CD14-positive monocyte (primary cell): ENCODE data around the gene GJC1. TPM values are rescaled to one million over a fixed set of nuclear protein-coding genes. Genes with fewer than 3 reads are reported as not detected.
A peak's percentile ranks its signal among the peaks of the same experiment; 100 is the strongest.

Experiments
- DNase-seq, 3 donors: peaks; one replicate each; pipeline ENCODE4 v3.0.0-alpha.2; 2011 to 2022
- H2AFZ ChIP-seq: 2 replicates; pipeline ENCODE4 v1.6.0; 2012; ENCODE audit warnings: mild to moderate bottlenecking, low read depth, low read length, inconsistent platforms; ENCODE audit not compliant: insufficient read depth, poor library complexity, severe bottlenecking
- H3K27ac ChIP-seq, 2 donors: 1 replicate in 1 of 2; 2 replicates in 1 of 2; pipeline ENCODE4 v1.5.1; 2012 to 2013; ENCODE audit warnings: low read length in 2 of 2, control low read depth in 1 of 2, inconsistent platforms in 1 of 2, low read depth in 1 of 2, mild to moderate bottlenecking in 1 of 2
- H3K27me3 ChIP-seq, 2 donors: one replicate each; pipeline versions ENCODE4 v1.6.0 to v1.6.1; 2011 to 2013; ENCODE audit warnings: low read length in 2 of 2; ENCODE audit not compliant: control insufficient read depth in 2 of 2, insufficient read depth in 2 of 2
- H3K36me3 ChIP-seq, 2 donors: replicated peaks in 1 of 2; 1 replicate in 1 of 2; 2 replicates in 1 of 2; pipeline versions ENCODE4 v1.5.1 to v1.6.1; 2012 to 2013; ENCODE audit warnings: low read length in 2 of 2, control low read depth in 1 of 2, inconsistent platforms in 1 of 2, mild to moderate bottlenecking in 1 of 2; ENCODE audit not compliant: insufficient read depth in 2 of 2, control insufficient read depth in 1 of 2
- H3K4me1 ChIP-seq, 2 donors: 1 replicate in 1 of 2; 2 replicates in 1 of 2; pipeline versions ENCODE4 v1.5.1 to v1.6.1; 2012 to 2013; ENCODE audit warnings: low read length in 2 of 2, control low read depth in 1 of 2, inconsistent platforms in 1 of 2, mild to moderate bottlenecking in 1 of 2, moderate library complexity in 1 of 2; ENCODE audit not compliant: insufficient read depth in 2 of 2, control insufficient read depth in 1 of 2
- H3K4me2 ChIP-seq: replicated peaks from 2 replicates; pipeline ENCODE3; 2012; ENCODE audit warnings: low read length, moderate library complexity, mild to moderate bottlenecking; ENCODE audit not compliant: poor library complexity, severe bottlenecking; ENCODE audit errors: extremely low read depth
- H3K4me3 ChIP-seq, 3 experiments: fragments of 200-600 bp in 1 of 3; sonication (generic) in 1 of 3; replicated peaks in 1 of 3; 1 replicate in 2 of 3; 2 replicates in 1 of 3; pipeline ENCODE4 v1.5.1; 2011 to 2013; ENCODE audit warnings: low read length in 3 of 3, mild to moderate bottlenecking in 3 of 3, control low read depth in 2 of 3, low read depth in 2 of 3, inconsistent platforms in 1 of 3, moderate library complexity in 1 of 3
- H3K79me2 ChIP-seq: 2 replicates; pipeline ENCODE4 v1.6.0; 2012; ENCODE audit warnings: mild to moderate bottlenecking, control low read depth, inconsistent platforms, low read length, moderate library complexity; ENCODE audit not compliant: insufficient read depth
- H3K9ac ChIP-seq: 2 replicates; pipeline ENCODE4 v1.6.0; 2017; ENCODE audit warnings: low read length, mild to moderate bottlenecking; ENCODE audit not compliant: insufficient read depth, poor library complexity, severe bottlenecking
- H3K9me3 ChIP-seq, 2 donors: replicated peaks in 1 of 2; 1 replicate in 1 of 2; 2 replicates in 1 of 2; pipeline versions ENCODE4 v1.5.1 to v1.6.1; 2012 to 2013; ENCODE audit warnings: low read length in 2 of 2, control low read depth in 1 of 2; ENCODE audit not compliant: control insufficient read depth in 1 of 2, insufficient read depth in 1 of 2
- H4K20me1 ChIP-seq: 2 replicates; pipeline ENCODE4 v1.6.0; 2012; ENCODE audit warnings: mild to moderate bottlenecking, low read length, control low read depth, moderate library complexity; ENCODE audit not compliant: insufficient read depth
- H3K27ac Mint-ChIP-seq, 7 donors: one replicate each; pipeline ENCODE4 v1.8.0; 2020; ENCODE audit warnings: mild to moderate bottlenecking in 7 of 7, mixed read lengths in 7 of 7, moderate library complexity in 6 of 7, inconsistent platforms in 2 of 7
- H3K27me3 Mint-ChIP-seq, 3 donors: one replicate each; pipeline ENCODE4 v1.8.0; 2021 to 2022; ENCODE audit warnings: low read depth in 3 of 3, mild to moderate bottlenecking in 3 of 3, mixed read lengths in 3 of 3, moderate library complexity in 3 of 3, inconsistent platforms in 1 of 3
- H3K36me3 Mint-ChIP-seq, 2 donors: one replicate each; pipeline ENCODE4 v1.8.0; 2020; ENCODE audit warnings: mixed read lengths in 2 of 2, inconsistent platforms in 1 of 2, mild to moderate bottlenecking in 1 of 2
- H3K4me1 Mint-ChIP-seq: one replicate; pipeline ENCODE4 v1.8.0; 2020; ENCODE audit warnings: mild to moderate bottlenecking, mixed read lengths
- H3K4me3 Mint-ChIP-seq, 2 donors: one replicate each; pipeline ENCODE4 v1.8.0; 2020; ENCODE audit warnings: mild to moderate bottlenecking in 2 of 2, mixed read lengths in 2 of 2, moderate library complexity in 1 of 2
- H3K9me3 Mint-ChIP-seq, 7 donors: one replicate each; pipeline ENCODE4 v1.8.0; 2020 to 2022; ENCODE audit warnings: mixed read lengths in 7 of 7, mild to moderate bottlenecking in 6 of 7, moderate library complexity in 6 of 7, inconsistent platforms in 2 of 7
- CTCF ChIP-seq: fragments of 200-600 bp; IDR thresholded peaks from one replicate; pipeline ENCODE4 v1.8.0; 2022; ENCODE audit warnings: antibody characterized with exemption, mild to moderate bottlenecking
- WGBS: methylation state at CpG from one replicate; pipeline ENCODE4 v1.1.5; 2013; ENCODE audit warnings: missing lambda C conversion rate; ENCODE audit not compliant: insufficient coverage; 5-methylcytosine and 5-hydroxymethylcytosine counted together
- intact Hi-C, 2 donors: fragments of 100-400 bp; cut with micrococcal nuclease; formaldehyde crosslinking; loops; one replicate each; pipeline versions ENCODE4 v1.15.0 to v1.15.1; 2023
- polyA plus RNA-seq, 3 donors: library from polyadenylated mRNA; depleted of rRNA in 1 of 3; unstranded in 2 of 3; stranded (reverse) in 1 of 3; fragments of 300-500 nt in 2 of 3; fragments of >200 nt in 1 of 3; fragmentation: Illumina TruSeq in 2 of 3; gene quantifications; 1 replicate in 2 of 3; 2 replicates in 1 of 3; pipeline ENCODE4 v1.2.3, GENCODE V29; 2012 to 2021

The GJC1 gene
- polyA plus RNA-seq, 3 donors, result not detected

GRCh38 chr17:44854192-44854591 is 24.1 kb upstream of the GJC1 start:
- Histone ChIP-seq H4K20me1 (no peaks in the 10 kb centered on the region), H3K9ac (no peak overlapping the region), H3K36me3 (peaks cover 91 to 100% of the 10 kb centered on the region in 2 donors), H3K4me3 (no peak overlapping the region), H3K9me3 (no peaks in the 10 kb centered on the region), H3K4me2 (no peak overlapping the region), H2AFZ (no peak overlapping the region), H3K79me2 (no peaks in the 10 kb centered on the region), H3K4me1 (no peaks in the 10 kb centered on the region), H3K27me3 (no peaks in the 10 kb centered on the region), H3K27ac (no peak overlapping the region)
- 100% methylated on average over 3 of the region's 5 CpGs for WGBS
- H3K9me3 Mint-ChIP-seq, result no peaks in the 10 kb centered on the region
- intact Hi-C loops, result no loop called here
- H3K27me3 Mint-ChIP-seq, result peaks cover 0 to 4% (median 0%) of the 10 kb centered on the region in 3 donors
- TF ChIP-seq CTCF, result no peak
- no peak overlapping the region for H3K4me3 Mint-ChIP-seq
- no peak for DNase-seq
- no peaks in the 10 kb centered on the region for H3K4me1 Mint-ChIP-seq
- no peak overlapping the region for H3K27ac Mint-ChIP-seq
- peaks cover 91 to 100% of the 10 kb centered on the region in 2 donors for H3K36me3 Mint-ChIP-seq

GRCh38 chr17:44850612-44851011 is 20.5 kb upstream of the GJC1 start:
- H3K4me3 Mint-ChIP-seq, result no peak overlapping the region
- no peaks in the 10 kb centered on the region for H3K4me1 Mint-ChIP-seq
- intact Hi-C loops, result no loop called here
- Histone ChIP-seq H3K9me3 (no peaks in the 10 kb centered on the region), H3K27me3 (no peaks in the 10 kb centered on the region), H3K79me2 (no peaks in the 10 kb centered on the region), H3K36me3 (peaks cover 55 to 65% of the 10 kb centered on the region in 2 donors), H3K9ac (no peak overlapping the region), H4K20me1 (no peaks in the 10 kb centered on the region), H3K27ac (no peak overlapping the region), H3K4me1 (no peaks in the 10 kb centered on the region), H2AFZ (no peak overlapping the region), H3K4me3 (no peak overlapping the region), H3K4me2 (no peak overlapping the region)
- no peak for TF ChIP-seq CTCF
- peaks cover 0 to 7% (median 2%) of the 10 kb centered on the region in 3 donors for H3K27me3 Mint-ChIP-seq
- WGBS, result 88% methylated on average over 1 of the region's 5 CpGs
- peaks cover 58 to 66% of the 10 kb centered on the region in 2 donors for H3K36me3 Mint-ChIP-seq
- H3K27ac Mint-ChIP-seq, result peak overlapping the region in 3 of 7 donors; percentile 26 to 59 (median 53)
- DNase-seq, result no peak
- no peaks in the 10 kb centered on the region for H3K9me3 Mint-ChIP-seq
